K562 (cell line): Measurements from ENCODE around the gene MOB1B. TPM values are rescaled to one million over a fixed set of nuclear protein-coding genes. Genes with fewer than 3 reads are reported as not detected.

Experiments
- ATF3 ChIP-seq, 2 experiments: fragments of 450-650 bp in 1 of 2; sonication (generic) in 1 of 2; formaldehyde crosslinking in 1 of 2; IDR thresholded peaks in 1 of 2; conservative IDR thresholded peaks in 1 of 2; 2 replicates each; pipeline versions ENCODE4 v1.6.1 to v1.8.1; 2016 to 2023; ENCODE audit warnings: mild to moderate bottlenecking in 2 of 2, moderate library complexity in 2 of 2, inconsistent platforms in 1 of 2, missing genetic modification reagents in 1 of 2
- CBFB ChIP-seq: sonication (generic); formaldehyde crosslinking; IDR thresholded peaks from 2 replicates; pipeline ENCODE4 v1.4.0; 2020; ENCODE audit warnings: mild to moderate bottlenecking, missing genetic modification reagents
- CHCHD3 ChIP-seq: fragments of 250-450 bp; sonication (Bioruptor Pico); IDR thresholded peaks from 2 replicates; pipeline ENCODE4 v2.1.2; 2022; ENCODE audit warnings: mild to moderate bottlenecking
- CREB5 ChIP-seq: fragments of 250-450 bp; sonication (Bioruptor Pico); IDR thresholded peaks from 2 replicates; pipeline ENCODE4 v1.5.0; 2020; ENCODE audit warnings: mild to moderate bottlenecking
- CREM ChIP-seq: IDR thresholded peaks from 2 replicates; pipeline ENCODE4 v1.6.1; 2014; ENCODE audit warnings: antibody characterized with exemption, low read depth
- ESRRA ChIP-seq: fragments of 450-650 bp; IDR thresholded peaks from 2 replicates; pipeline ENCODE4 v1.6.1; 2014; ENCODE audit warnings: low read depth, mild to moderate bottlenecking, moderate library complexity, borderline replicate concordance
- ETS2 ChIP-seq: IDR thresholded peaks from 2 replicates; pipeline ENCODE4 v1.6.1; 2016; ENCODE audit warnings: borderline replicate concordance, missing genetic modification characterization, mild to moderate bottlenecking, moderate library complexity, missing compliant biosample characterization; ENCODE audit not compliant: poor library complexity, severe bottlenecking
- NELFE ChIP-seq: IDR thresholded peaks from 2 replicates; pipeline ENCODE4 v1.6.1; 2011; ENCODE audit warnings: mild to moderate bottlenecking; ENCODE audit not compliant: insufficient read depth, insufficient read length
- NFE2L1 ChIP-seq: fragments of 450-650 bp; IDR thresholded peaks from 2 replicates; pipeline ENCODE4 v1.6.1; 2016; ENCODE audit warnings: missing genetic modification characterization, low read depth, mild to moderate bottlenecking, missing compliant biosample characterization, moderate library complexity, borderline replicate concordance
- PURB ChIP-seq: sonication (generic); formaldehyde crosslinking; IDR thresholded peaks from 2 replicates; pipeline ENCODE4 v1.9.0; 2021; ENCODE audit warnings: low read depth, mild to moderate bottlenecking, missing genetic modification reagents
- SREBF2 ChIP-seq: sonication (generic); formaldehyde crosslinking; IDR thresholded peaks from 2 replicates; pipeline ENCODE4 v1.4.0; 2020; ENCODE audit warnings: mild to moderate bottlenecking, missing genetic modification reagents
- SRSF3 ChIP-seq: fragments of 200-400 bp; formaldehyde crosslinking; IDR thresholded peaks from 2 replicates; pipeline ENCODE4 v1.6.1; 2016; ENCODE audit warnings: mild to moderate bottlenecking, low read length, moderate library complexity; ENCODE audit not compliant: insufficient read depth
- STAT5B ChIP-seq: fragments of 250-450 bp; sonication (Bioruptor Pico); IDR thresholded peaks from 2 replicates; pipeline ENCODE4 v1.8.0; 2021; ENCODE audit warnings: mild to moderate bottlenecking, inconsistent platforms
- SUPT5H ChIP-seq: fragments of 450-650 bp; IDR thresholded peaks from 2 replicates; pipeline ENCODE4 v1.6.1; 2016
- THAP12 ChIP-seq: fragments of 250-450 bp; sonication (Bioruptor Pico); IDR thresholded peaks from 2 replicates; pipeline ENCODE4 v1.9.0; 2021; ENCODE audit warnings: mild to moderate bottlenecking, inconsistent platforms
- ZBTB8A ChIP-seq: fragments of 450-650 bp; IDR thresholded peaks from 2 replicates; pipeline ENCODE4 v1.6.1; 2018; ENCODE audit warnings: mild to moderate bottlenecking, moderate library complexity; ENCODE audit not compliant: partially characterized antibody
- ZNF212 ChIP-seq: fragments of 450-650 bp; formaldehyde crosslinking; IDR thresholded peaks from 2 replicates; pipeline ENCODE4 v1.4.0; 2020; ENCODE audit warnings: mild to moderate bottlenecking
- ZNF277 ChIP-seq: fragments of 250-450 bp; sonication (Bioruptor Pico); IDR thresholded peaks from 2 replicates; pipeline ENCODE4 v1.8.0; 2022; ENCODE audit warnings: inconsistent platforms, mild to moderate bottlenecking, moderate library complexity, borderline replicate concordance
- ZNF75A ChIP-seq: fragments of 450-650 bp; formaldehyde crosslinking; IDR thresholded peaks from 2 replicates; pipeline ENCODE4 v1.4.0; 2020; ENCODE audit warnings: mild to moderate bottlenecking
- polyA plus RNA-seq, 8 experiments: library from polyadenylated mRNA; depleted of rRNA in 4 of 8; stranded (reverse) in 5 of 8; unstranded in 3 of 8; fragments of >200 nt; fragmentation: Nextera tagmentation in 2 of 8; fragmentation: Illumina TruSeq in 1 of 8; extraction: Ambion mirVana in 2 of 8; extraction: Trizol in 1 of 8; gene quantifications; 2 replicates each; pipeline versions ENCODE4 v1.2.1 to v1.2.3, GENCODE V29; 2011 to 2014; ENCODE audit warnings: inconsistent platforms in 1 of 8, missing spikeins in 1 of 8
- total RNA-seq, 7 experiments: library from RNA; depleted of rRNA in 6 of 7; stranded (reverse); fragments of >200 nt in 6 of 7; fragmentation: Illumina TruSeq in 2 of 7; extraction: Trizol in 2 of 7; gene quantifications; 2 replicates each; pipeline versions ENCODE4 v1.2.1 to v1.2.3, GENCODE V29; 2011 to 2021; ENCODE audit warnings: low replicate concordance in 1 of 7

MOB1B gene
- total and polyA plus RNA-seq, 9 of the 15 experiments (the other 6 are each of a cell fraction or from before 2014, with no cell fraction given): 8.4 to 37.8 (median 19.0) TPM

GRCh38 chr4:70993181-70994068 lies 91.3 kb downstream of the MOB1B start, which contains the start of gene DCK (continued):
- no peak for TF ChIP-seq PURB (CRISPR knock-in tag)
- no peak for TF ChIP-seq SREBF2 (CRISPR knock-in tag)
- TF ChIP-seq SRSF3: no peak
- no peak for TF ChIP-seq CREB5 (CRISPR knock-in tag)
- no peak for TF ChIP-seq NELFE
- TF ChIP-seq ESRRA: peak; percentile 86
- no peak; the same call in none of the 2 replicates for TF ChIP-seq CREM
- peak; percentile 44 for TF ChIP-seq ATF3 (IDR thresholded peaks at IDR 0.05)
- TF ChIP-seq ATF3 (CRISPR knock-in tag; conservative IDR thresholded peaks at IDR 0.05): no peak
- peak; percentile 85; the same call in 1 of the 2 replicates for TF ChIP-seq THAP12 (CRISPR knock-in tag)
- no peak for TF ChIP-seq NFE2L1
- TF ChIP-seq ETS2 (tag): no peak
- no peak for TF ChIP-seq STAT5B
- TF ChIP-seq ZBTB8A: no peak
- TF ChIP-seq SUPT5H: peak; percentile 88
- no peak for TF ChIP-seq ZNF75A
- no peak for TF ChIP-seq ZNF277 (CRISPR knock-in tag)
- TF ChIP-seq CBFB (CRISPR knock-in tag): no peak
- TF ChIP-seq ZNF212: no peak
- TF ChIP-seq CHCHD3 (CRISPR knock-in tag): no peak
